SK-N-SH treated with all-trans-retinoic acid at 6 μM for 48 hours (cell line): ENCODE data around the gene CPNE7.

Experiments
- ATAC-seq: fragments of 200-7000 bp; cut with Tn5 transposase; 3 replicates; pipeline ENCODE4 v1.9.1; 2020; ENCODE audit warnings: mild to moderate bottlenecking, moderate library complexity
- ARNTL ChIP-seq: fragments of 450-650 bp; formaldehyde crosslinking; IDR thresholded peaks from 2 replicates; pipeline ENCODE4 v1.5.0; 2020; ENCODE audit warnings: low read depth, mild to moderate bottlenecking, moderate library complexity, borderline replicate concordance
- BACH2 ChIP-seq: fragments of 250-450 bp; sonication (Bioruptor Pico); IDR thresholded peaks from 2 replicates; pipeline ENCODE4 v1.9.0; 2021; ENCODE audit warnings: mild to moderate bottlenecking, borderline replicate concordance
- CREB5 ChIP-seq: fragments of 250-450 bp; sonication (Bioruptor Pico); IDR thresholded peaks from 2 replicates; pipeline ENCODE4 v1.5.1; 2020; ENCODE audit warnings: low read depth, mild to moderate bottlenecking, moderate library complexity
- CSDC2 ChIP-seq: fragments of 250-450 bp; sonication (Bioruptor Pico); IDR thresholded peaks from 2 replicates; pipeline ENCODE4 v1.5.0; 2020; ENCODE audit warnings: mild to moderate bottlenecking, moderate library complexity
- ESRRG ChIP-seq: fragments of 250-450 bp; sonication (Bioruptor Pico); IDR thresholded peaks from 2 replicates; pipeline ENCODE4 v1.6.1; 2021; ENCODE audit warnings: mild to moderate bottlenecking
- GLIS3 ChIP-seq: fragments of 250-450 bp; sonication (Bioruptor Pico); IDR thresholded peaks from 2 replicates; pipeline ENCODE4 v1.5.0; 2020; ENCODE audit warnings: mild to moderate bottlenecking, moderate library complexity
- PATZ1 ChIP-seq: fragments of 250-450 bp; sonication (Bioruptor Pico); IDR thresholded peaks from 2 replicates; pipeline ENCODE4 v1.8.0; 2020; ENCODE audit warnings: mild to moderate bottlenecking, moderate library complexity, borderline replicate concordance
- PPARA ChIP-seq: fragments of 250-450 bp; sonication (Bioruptor Pico); IDR thresholded peaks from 2 replicates; pipeline ENCODE4 v1.5.0; 2020; ENCODE audit warnings: mild to moderate bottlenecking, borderline replicate concordance
- RARB ChIP-seq: fragments of 250-450 bp; sonication (Bioruptor Pico); IDR thresholded peaks from 2 replicates; pipeline ENCODE4 v1.8.0; 2021; ENCODE audit warnings: mild to moderate bottlenecking, moderate library complexity
- SNAI2 ChIP-seq: fragments of 250-450 bp; sonication (Bioruptor Pico); IDR thresholded peaks from 2 replicates; pipeline ENCODE4 v1.5.0; 2020; ENCODE audit warnings: mild to moderate bottlenecking, moderate library complexity
- TCF4 ChIP-seq: fragments of 250-450 bp; sonication (Bioruptor Pico); IDR thresholded peaks from 2 replicates; pipeline ENCODE4 v1.8.0; 2021; ENCODE audit warnings: mild to moderate bottlenecking, moderate library complexity, borderline replicate concordance
- TOX ChIP-seq: fragments of 250-450 bp; sonication (Bioruptor Pico); IDR thresholded peaks from 2 replicates; pipeline ENCODE4 v1.8.0; 2021; ENCODE audit warnings: mild to moderate bottlenecking, moderate library complexity, borderline replicate concordance
- ZFP3 ChIP-seq: fragments of 250-450 bp; sonication (Bioruptor Pico); IDR thresholded peaks from 2 replicates; pipeline ENCODE4 v1.5.0; 2020; ENCODE audit warnings: mild to moderate bottlenecking, moderate library complexity
- ZFP30 ChIP-seq: fragments of 450-650 bp; formaldehyde crosslinking; IDR thresholded peaks from 2 replicates; pipeline ENCODE4 v1.5.0; 2022; ENCODE audit warnings: mild to moderate bottlenecking, moderate library complexity
- ZNF70 ChIP-seq: fragments of 450-650 bp; formaldehyde crosslinking; IDR thresholded peaks from 2 replicates; pipeline ENCODE4 v1.5.0; 2020; ENCODE audit warnings: mild to moderate bottlenecking, moderate library complexity
- TF ChIP-seq, protein P1 (sequence below): fragments of 250-450 bp; sonication (Bioruptor Pico); IDR thresholded peaks from 2 replicates; pipeline ENCODE4 v1.5.0; 2020; ENCODE audit warnings: mild to moderate bottlenecking, moderate library complexity
- TF ChIP-seq, protein P2 (sequence below): fragments of 250-450 bp; sonication (Bioruptor Pico); IDR thresholded peaks from 2 replicates; pipeline ENCODE4 v1.5.1; 2021; ENCODE audit warnings: mild to moderate bottlenecking, moderate library complexity
- TF ChIP-seq, protein P3 (sequence below): fragments of 250-450 bp; sonication (Bioruptor Pico); IDR thresholded peaks from 2 replicates; pipeline ENCODE4 v1.8.0; 2021; ENCODE audit warnings: low read depth, mild to moderate bottlenecking, moderate library complexity, borderline replicate concordance

CPNE7 gene

GRCh38 chr16:89600956-89601355 lies 25.4 kb downstream of the CPNE7 start:
- TF ChIP-seq ZNF70 (CRISPR knock-in tag) (no peak), BACH2 (CRISPR knock-in tag) (no peak), GLIS3 (CRISPR knock-in tag) (no peak), TOX (no peak), TCF4 (CRISPR knock-in tag) (no peak), ZFP3 (CRISPR knock-in tag) (no peak), CSDC2 (no peak), PPARA (CRISPR knock-in tag) (no peak), RARB (CRISPR knock-in tag) (no peak), ESRRG (CRISPR knock-in tag) (no peak), SNAI2 (CRISPR knock-in tag) (no peak), CREB5 (CRISPR knock-in tag) (no peak), PATZ1 (no peak)
- TF ChIP-seq, protein P1, sequence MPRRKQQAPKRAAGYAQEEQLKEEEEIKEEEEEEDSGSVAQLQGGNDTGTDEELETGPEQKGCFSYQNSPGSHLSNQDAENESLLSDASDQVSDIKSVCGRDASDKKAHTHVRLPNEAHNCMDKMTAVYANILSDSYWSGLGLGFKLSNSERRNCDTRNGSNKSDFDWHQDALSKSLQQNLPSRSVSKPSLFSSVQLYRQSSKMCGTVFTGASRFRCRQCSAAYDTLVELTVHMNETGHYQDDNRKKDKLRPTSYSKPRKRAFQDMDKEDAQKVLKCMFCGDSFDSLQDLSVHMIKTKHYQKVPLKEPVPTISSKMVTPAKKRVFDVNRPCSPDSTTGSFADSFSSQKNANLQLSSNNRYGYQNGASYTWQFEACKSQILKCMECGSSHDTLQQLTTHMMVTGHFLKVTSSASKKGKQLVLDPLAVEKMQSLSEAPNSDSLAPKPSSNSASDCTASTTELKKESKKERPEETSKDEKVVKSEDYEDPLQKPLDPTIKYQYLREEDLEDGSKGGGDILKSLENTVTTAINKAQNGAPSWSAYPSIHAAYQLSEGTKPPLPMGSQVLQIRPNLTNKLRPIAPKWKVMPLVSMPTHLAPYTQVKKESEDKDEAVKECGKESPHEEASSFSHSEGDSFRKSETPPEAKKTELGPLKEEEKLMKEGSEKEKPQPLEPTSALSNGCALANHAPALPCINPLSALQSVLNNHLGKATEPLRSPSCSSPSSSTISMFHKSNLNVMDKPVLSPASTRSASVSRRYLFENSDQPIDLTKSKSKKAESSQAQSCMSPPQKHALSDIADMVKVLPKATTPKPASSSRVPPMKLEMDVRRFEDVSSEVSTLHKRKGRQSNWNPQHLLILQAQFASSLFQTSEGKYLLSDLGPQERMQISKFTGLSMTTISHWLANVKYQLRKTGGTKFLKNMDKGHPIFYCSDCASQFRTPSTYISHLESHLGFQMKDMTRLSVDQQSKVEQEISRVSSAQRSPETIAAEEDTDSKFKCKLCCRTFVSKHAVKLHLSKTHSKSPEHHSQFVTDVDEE (CRISPR knock-in tag), result no peak
- TF ChIP-seq, protein P2, sequence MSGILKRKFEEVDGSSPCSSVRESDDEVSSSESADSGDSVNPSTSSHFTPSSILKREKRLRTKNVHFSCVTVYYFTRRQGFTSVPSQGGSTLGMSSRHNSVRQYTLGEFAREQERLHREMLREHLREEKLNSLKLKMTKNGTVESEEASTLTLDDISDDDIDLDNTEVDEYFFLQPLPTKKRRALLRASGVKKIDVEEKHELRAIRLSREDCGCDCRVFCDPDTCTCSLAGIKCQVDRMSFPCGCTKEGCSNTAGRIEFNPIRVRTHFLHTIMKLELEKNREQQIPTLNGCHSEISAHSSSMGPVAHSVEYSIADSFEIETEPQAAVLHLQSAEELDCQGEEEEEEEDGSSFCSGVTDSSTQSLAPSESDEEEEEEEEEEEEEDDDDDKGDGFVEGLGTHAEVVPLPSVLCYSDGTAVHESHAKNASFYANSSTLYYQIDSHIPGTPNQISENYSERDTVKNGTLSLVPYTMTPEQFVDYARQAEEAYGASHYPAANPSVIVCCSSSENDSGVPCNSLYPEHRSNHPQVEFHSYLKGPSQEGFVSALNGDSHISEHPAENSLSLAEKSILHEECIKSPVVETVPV (CRISPR knock-in tag), result no peak
- ATAC-seq, result no peak

GRCh38 chr16:89601906-89602272 lies 26.3 kb downstream of the CPNE7 start:
- TF ChIP-seq ZFP30 (CRISPR knock-in tag), result no peak
- TF ChIP-seq ZFP3 (CRISPR knock-in tag), result no peak
- TF ChIP-seq ZNF70 (CRISPR knock-in tag), result no peak
- TF ChIP-seq CREB5 (CRISPR knock-in tag), result no peak
- TF ChIP-seq, protein P3, sequence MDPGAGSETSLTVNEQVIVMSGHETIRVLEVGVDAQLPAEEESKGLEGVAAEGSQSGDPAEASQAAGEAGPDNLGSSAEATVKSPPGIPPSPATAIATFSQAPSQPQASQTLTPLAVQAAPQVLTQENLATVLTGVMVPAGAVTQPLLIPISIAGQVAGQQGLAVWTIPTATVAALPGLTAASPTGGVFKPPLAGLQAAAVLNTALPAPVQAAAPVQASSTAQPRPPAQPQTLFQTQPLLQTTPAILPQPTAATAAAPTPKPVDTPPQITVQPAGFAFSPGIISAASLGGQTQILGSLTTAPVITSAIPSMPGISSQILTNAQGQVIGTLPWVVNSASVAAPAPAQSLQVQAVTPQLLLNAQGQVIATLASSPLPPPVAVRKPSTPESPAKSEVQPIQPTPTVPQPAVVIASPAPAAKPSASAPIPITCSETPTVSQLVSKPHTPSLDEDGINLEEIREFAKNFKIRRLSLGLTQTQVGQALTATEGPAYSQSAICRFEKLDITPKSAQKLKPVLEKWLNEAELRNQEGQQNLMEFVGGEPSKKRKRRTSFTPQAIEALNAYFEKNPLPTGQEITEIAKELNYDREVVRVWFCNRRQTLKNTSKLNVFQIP (CRISPR knock-in tag), result no peak
- ATAC-seq, result peak; percentile 7

- no peak for TF ChIP-seq ARNTL (CRISPR knock-in tag)
- TF ChIP-seq, protein P2 (CRISPR knock-in tag), result no peak
- TF ChIP-seq TCF4 (CRISPR knock-in tag), result no peak
- no peak for TF ChIP-seq ZFP30 (CRISPR knock-in tag)
- no peak for TF ChIP-seq ESRRG (CRISPR knock-in tag)
- TF ChIP-seq, protein P1 (CRISPR knock-in tag), result no peak
- no peak for TF ChIP-seq PPARA (CRISPR knock-in tag)
- ATAC-seq, result peak; percentile 93
Observed at GRCh38 chr16:89602273-89602951, 26.9 kb downstream of the CPNE7 start.
